Embryonic facial prominence (tissue), 1 donor: ENCODE measurements around the gene GABRR3.
"Not testable (repeated sequence)": the region's sequence is repeated elsewhere in the genome, so short reads cannot be mapped to it uniquely, and the experiment has no call there.

Experiments used
- DNase-seq: peaks from one replicate; pipeline ENCODE4 v3.0.0-alpha.2; 2016; ENCODE audit errors: extremely low spot score

Gene GABRR3

GRCh38 chr3:98021830-98022560, 13.1 kb downstream of the GABRR3 start:
- DNase-seq, result no peak

DNA sequence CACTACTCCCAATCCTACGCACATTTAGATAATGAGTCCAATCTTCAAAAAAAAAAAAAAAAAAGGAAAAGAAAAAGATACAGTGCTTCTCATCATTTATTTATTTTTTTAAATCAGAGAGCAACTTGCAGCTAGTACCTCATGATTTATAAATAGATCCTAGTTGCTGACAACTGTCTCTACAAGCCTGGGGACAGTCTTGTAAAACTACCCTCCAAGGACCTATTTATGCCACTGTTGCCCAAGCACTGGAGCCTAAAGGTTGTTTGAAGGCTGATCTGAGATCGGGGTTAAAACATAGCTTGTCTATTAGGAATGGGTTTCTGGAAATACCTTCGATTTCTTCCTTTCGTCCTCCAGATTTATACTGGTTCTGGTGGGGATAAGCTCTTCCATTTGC, 14.7 kb downstream of the GABRR3 start:
- no peak for DNase-seq

DNA sequence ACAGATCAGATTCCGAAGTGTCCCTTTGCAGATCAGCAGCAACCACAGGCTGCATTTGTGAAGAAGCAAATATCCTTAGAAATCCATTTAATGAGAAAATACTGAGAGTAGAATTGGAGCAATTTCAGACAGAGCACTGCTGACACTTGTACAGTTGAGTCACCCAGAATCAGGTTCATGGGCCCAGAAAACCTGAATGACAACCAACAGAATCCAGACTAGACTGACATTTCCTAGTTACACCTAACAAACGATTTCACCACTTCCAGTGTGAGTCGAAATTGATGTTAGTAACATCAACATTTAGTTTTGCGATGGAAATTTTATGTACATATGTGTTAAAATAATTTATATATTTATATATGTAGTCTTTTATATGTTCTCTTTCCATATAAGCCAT, 16.8 kb downstream of the GABRR3 start:
- DNase-seq, result no peak

DNA sequence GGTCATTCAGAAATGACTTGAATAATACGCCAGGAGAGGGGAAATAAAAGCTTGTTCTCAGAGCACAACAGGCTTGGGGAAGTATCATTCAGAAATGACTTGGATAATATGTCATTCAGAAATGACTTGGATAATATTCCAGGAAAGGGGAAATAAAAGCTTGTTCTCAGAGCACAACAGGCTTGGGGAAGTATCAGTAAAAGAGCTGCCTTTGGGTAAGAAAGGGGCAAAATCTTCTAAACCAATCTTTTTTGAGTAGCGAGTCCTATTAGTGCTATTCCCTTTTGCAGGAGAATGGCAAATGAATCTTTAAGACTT, 20.9 kb downstream of the GABRR3 start:
- no peak for DNase-seq

DNA sequence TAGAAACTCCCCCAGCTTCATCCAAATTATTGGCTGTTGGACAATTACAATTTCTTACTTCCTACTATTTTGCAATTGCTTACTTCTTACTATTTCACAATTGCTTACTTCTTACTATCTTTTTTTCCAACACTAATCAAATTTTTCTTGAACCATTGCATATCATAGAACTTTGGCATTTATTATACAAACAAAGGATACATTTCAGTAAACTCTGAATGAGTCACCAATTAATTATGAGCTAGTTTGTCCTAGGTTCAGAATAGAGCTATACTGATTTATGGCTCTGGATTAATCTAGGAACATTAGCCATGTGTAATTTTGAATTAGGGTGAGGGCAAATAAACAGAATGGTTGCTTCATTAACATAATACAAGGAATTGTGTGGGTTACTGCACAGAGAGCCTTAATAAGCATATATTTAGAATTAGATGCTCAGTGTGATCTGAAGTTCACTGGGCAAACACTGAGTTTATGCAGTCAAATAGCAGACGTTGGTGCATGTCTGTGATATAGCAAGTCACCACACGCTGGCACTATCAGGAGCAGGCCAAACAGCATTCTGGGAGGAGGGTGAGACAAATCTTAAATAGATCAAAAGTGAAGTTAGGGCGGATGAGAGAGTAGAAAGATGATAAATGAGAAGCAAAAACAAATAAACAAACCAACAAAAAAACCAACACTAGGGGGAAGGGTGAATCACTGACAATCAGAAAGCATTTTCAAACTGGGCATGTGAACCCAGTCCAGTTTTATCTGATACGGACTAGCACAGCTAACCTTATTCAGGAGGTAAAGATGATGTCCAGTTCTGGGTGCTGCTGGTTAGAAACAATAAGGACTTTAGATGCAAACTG, 21.5 kb downstream of the GABRR3 start:
- no peak for DNase-seq

GRCh38 chr3:98012979-98013378, 22.1 kb downstream of the GABRR3 start:
- no peak for DNase-seq

GRCh38 chr3:98010883-98011449, 24.1 kb downstream of the GABRR3 start:
- DNase-seq, result not testable (repeated sequence)

DNA sequence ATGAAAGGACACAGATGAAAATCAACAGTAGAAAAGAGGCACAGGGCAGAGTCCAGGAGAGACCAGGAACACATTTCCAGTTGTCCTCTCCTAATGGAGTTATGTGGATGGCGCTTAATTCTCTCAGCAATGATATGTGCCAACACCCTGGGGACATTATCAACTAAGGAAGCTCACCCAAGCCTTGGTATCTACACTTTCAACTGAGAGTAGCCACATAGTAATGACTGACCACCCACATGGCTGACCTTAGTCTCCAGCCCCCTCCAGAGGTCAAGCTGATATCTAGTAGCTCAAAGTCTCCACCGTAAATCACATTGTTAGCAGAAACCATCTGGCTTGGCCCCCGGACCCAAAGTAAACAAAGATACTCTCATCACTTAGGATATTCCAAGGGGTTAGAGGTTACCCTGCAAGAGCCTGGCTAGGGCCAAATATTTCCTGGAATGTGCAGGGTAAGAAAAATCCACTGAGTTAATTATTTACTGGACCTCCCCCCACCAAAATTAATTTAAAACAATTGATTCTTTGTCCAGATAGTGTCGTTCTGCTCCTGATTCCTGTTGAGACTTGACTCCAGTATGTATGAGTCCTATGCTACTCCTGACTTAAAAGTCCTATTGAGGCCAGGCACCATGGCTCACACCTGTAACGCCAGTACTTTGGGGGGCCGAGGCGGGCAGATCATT, 24.8 kb downstream of the GABRR3 start:
- DNase-seq, result no peak

DNA sequence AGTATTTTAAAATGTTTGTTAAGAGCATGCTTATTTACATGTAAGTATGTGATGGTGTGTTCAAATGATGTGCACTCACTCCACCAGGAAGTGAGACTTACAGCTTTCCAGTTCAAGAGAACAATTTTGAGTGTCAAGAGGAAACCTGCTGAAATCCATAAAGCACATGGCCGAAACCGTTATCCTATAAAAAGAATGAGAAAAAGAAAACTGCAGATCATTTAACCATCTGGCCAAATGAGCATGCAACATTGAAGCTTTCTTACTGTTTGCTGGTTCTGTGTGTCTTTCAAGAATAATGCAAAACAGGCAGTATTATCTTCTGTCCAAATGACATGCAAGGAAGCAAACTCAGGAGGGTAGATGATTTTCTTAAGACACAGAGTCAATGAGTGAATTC, 26.3 kb downstream of the GABRR3 start:
- DNase-seq, result no peak

GRCh38 chr3:98005438-98005837, 29.7 kb downstream of the GABRR3 start:
- DNase-seq, result no peak

GRCh38 chr3:98004721-98005120, 30.4 kb downstream of the GABRR3 start:
- DNase-seq, result no peak

GRCh38 chr3:98003306-98003969, 31.7 kb downstream of the GABRR3 start:
- DNase-seq, result no peak

DNA sequence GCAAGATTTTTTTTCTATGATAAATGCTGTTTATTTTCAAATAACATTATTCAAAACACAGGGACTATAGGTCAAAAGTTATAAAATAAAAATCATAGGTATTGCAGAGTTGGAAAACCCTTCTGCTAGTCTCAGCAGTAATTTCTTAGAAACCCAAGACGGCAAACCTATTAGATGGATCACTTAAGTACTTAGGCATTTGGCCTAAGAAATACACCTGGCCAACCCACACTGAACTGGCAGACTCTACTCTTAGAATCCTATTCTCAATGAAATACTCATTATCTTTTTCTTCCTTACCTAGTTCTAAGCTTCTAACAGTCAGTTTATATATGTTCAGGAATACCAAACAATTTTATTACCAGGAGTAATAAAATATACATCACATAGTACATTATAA, 32.4 kb downstream of the GABRR3 start:
- DNase-seq, result no peak

DNA sequence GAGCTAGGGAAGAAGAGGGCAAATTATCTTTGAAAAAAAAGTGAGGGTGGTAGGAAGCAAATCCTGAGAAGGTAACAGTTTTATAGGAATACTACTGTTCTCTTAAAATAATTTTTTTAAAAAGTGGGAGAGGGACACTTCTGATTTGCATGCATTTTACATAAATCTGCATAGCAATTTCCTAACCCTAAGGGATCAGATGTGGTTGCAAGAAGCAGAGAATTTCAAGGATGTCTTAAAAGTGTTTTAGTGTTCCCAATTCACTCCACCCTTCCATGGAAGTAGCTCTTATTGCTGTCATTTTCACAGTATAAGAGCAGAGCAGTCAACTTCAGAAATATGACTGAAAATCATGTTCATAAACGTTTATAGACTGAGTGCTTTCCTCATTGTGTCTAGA, 35.1 kb downstream of the GABRR3 start:
- DNase-seq, result no peak

DNA sequence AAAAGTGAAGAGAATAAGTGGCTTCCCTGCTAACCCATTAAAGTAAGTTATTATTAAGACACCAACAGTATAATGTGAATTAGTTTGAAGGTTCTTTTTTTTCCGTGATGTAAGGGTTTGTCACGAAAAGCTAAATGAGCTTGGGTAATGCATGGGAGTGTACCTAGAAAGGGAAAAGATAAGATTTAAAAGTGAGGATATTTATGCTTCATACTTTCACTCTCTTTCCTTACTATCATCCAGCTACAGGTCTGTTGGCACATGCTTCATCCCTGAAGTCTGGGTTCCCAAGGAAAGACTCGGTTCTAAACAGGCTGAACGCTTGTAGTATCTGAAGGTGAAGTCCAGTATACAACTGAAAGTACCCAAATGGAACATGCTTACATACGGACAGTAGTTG, 36.0 kb downstream of the GABRR3 start:
- DNase-seq, result no peak

DNA sequence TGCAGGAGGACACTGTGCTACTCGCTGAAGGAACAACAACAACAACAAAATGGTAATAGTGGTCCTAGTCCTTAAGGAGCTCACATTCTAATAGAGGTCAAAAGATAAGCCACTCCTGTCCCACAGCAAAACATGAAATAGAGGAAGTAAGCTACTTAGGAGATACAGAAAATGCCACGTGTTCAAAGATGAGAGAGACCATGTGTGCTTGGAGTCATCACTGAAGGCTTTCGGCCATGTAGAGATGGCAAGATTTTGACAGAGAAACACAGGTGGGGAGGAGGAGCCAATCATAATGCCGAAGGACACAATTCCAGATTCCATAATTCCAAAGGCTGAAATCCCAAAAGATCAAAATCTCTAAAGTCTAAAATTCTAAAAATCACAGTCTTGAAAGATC, 38.1 kb downstream of the GABRR3 start:
- no peak for DNase-seq

DNA sequence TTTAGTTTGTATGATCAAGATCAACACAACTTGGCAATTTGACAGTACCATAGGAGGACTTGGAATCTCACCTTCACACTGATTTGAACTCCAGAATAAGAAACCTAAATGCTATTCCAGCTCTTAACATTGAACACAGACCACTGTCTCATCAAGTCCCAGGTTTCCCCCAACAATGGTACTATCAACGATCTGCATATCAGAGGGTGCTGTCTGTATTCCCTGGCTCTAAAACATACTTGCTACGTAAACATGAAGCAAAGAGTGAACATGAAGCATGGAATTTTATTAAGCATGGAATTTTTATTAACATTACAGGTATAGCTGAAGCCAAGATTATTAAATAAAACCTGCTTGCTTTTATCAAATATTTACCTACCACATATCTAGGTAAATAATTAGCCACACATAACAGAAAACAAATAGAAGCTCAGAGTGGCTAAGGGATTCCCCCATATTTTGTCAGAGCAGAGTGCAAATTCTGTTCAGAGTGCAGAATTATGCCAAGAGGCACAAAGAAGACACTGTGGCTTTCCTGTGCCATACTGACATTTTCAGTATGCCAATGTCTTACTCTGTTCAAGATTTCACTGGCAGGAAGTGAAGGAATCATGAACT, 40.7 kb downstream of the GABRR3 start:
- DNase-seq, result no peak

DNA sequence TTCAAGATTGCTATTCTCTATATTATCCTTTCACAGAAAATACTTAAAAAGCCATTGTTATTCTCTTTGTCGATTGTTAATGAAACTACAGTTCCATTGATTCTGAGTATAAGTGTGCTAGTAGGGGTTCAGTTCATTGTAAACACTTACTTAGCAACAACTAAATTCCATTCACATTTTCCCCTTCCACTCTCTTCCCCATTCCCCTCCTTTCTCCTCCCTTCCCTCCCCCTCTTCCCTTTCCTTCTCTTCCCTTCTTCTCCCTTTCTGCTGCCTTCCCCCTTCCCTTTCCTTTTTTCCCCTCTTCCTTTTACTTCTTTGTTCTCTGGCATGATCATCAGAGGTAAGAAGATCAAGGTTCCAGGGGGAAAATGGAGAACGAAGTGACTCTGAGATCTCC, 41.6 kb downstream of the GABRR3 start:
- no peak for DNase-seq

- DNase-seq, result no peak
These were observed 42.5 kb downstream of the GABRR3 start for GRCh38 chr3:97992547-97993173.

- no peak for DNase-seq
These were observed 43.8 kb downstream of the GABRR3 start for GRCh38 chr3:97991293-97991682.
